GM18502 (cell line): Measurements from ENCODE around the gene WBP2.
"Not testable (repeated sequence)": the region's sequence is repeated elsewhere in the genome, so short reads cannot be mapped to it uniquely, and the experiment has no call there.

Experiments
- ATAC-seq: cut with Tn5 transposase; IDR thresholded peaks from one replicate; pipeline ENCODE4 v1.9.1; 2021; ENCODE audit warnings: mild to moderate bottlenecking; ENCODE audit not compliant: unreplicated experiment, poor library complexity

The WBP2 gene

GRCh38 chr17:75819116-75819515 lies 36.0 kb downstream of the WBP2 start:
- ATAC-seq: no peak

GRCh38 chr17:75818326-75818885 lies 36.7 kb downstream of the WBP2 start:
- ATAC-seq: no peak

GRCh38 chr17:75817571-75817970 lies 37.6 kb downstream of the WBP2 start:
- no peak for ATAC-seq

GRCh38 chr17:75816693-75817092 lies 38.4 kb downstream of the WBP2 start:
- ATAC-seq: no peak

GRCh38 chr17:75815399-75815798 lies 39.7 kb downstream of the WBP2 start:
- ATAC-seq: no peak

GRCh38 chr17:75814900-75815373 lies 40.2 kb downstream of the WBP2 start:
- no peak for ATAC-seq

GRCh38 chr17:75814021-75814395 lies 41.1 kb downstream of the WBP2 start:
- no peak for ATAC-seq

- no peak for ATAC-seq
Measured at GRCh38 chr17:75813081-75814020, 41.8 kb downstream of the WBP2 start.

- no peak for ATAC-seq
Measured at GRCh38 chr17:75812096-75813013, 42.8 kb downstream of the WBP2 start.

GRCh38 chr17:75811174-75811573 lies 44.0 kb downstream of the WBP2 start:
- ATAC-seq: no peak

GRCh38 chr17:75810756-75811155 lies 44.4 kb downstream of the WBP2 start:
- ATAC-seq: not testable (repeated sequence)

- no peak for ATAC-seq
Measured at GRCh38 chr17:75810216-75810615, 44.9 kb downstream of the WBP2 start.

- no peak for ATAC-seq
Measured at GRCh38 chr17:75809631-75810111, 45.5 kb downstream of the WBP2 start.

- ATAC-seq: no peak
Measured at GRCh38 chr17:75808905-75809621, 46.1 kb downstream of the WBP2 start.

GRCh38 chr17:75808549-75808904 lies 46.6 kb downstream of the WBP2 start:
- ATAC-seq: no peak

GRCh38 chr17:75807861-75808260 lies 47.3 kb downstream of the WBP2 start:
- no peak for ATAC-seq

- no peak for ATAC-seq
Measured at GRCh38 chr17:75806822-75807500, 48.2 kb downstream of the WBP2 start.

GRCh38 chr17:75803883-75804282 lies 51.3 kb downstream of the WBP2 start:
- no peak for ATAC-seq

GRCh38 chr17:75799402-75799801 lies 55.7 kb downstream of the WBP2 start:
- no peak for ATAC-seq
